Neural cell (in vitro differentiated cells): ENCODE data around the gene RAP1A. TPM values are rescaled to one million over a fixed set of nuclear protein-coding genes. Genes with fewer than 3 reads are reported as not detected.

Source experiments
- H2AFZ ChIP-seq: fragments of 200-600, 300-800 bp; sonication (generic), shearing (Covaris generic); 2 replicates; pipeline ENCODE4 v1.6.0; 2014; ENCODE audit warnings: low read depth, mild to moderate bottlenecking, antibody characterized with exemption, low read length, moderate library complexity
- H3F3A ChIP-seq: fragments of 200-600 bp; shearing (Covaris generic); 2 replicates; pipeline ENCODE4 v1.6.1; 2016; ENCODE audit warnings: mild to moderate bottlenecking, moderate library complexity, mixed read lengths, antibody characterized with exemption, low read length; ENCODE audit not compliant: insufficient read depth, poor library complexity, severe bottlenecking
- H3K27ac ChIP-seq: fragments of 200-600, 300-800 bp; sonication (generic), shearing (Covaris generic); 2 replicates; pipeline ENCODE4 v1.5.1; 2014; ENCODE audit warnings: mild to moderate bottlenecking, low read length, moderate library complexity
- H3K27me3 ChIP-seq: fragments of 300-800, 200-600 bp; sonication (generic), shearing (Covaris generic); 2 replicates; pipeline ENCODE4 v1.6.0; 2014; ENCODE audit warnings: mild to moderate bottlenecking, low read depth, low read length, moderate library complexity; ENCODE audit not compliant: insufficient read depth
- H3K36me3 ChIP-seq: fragments of 300-800, 200-600 bp; sonication (generic), shearing (Covaris generic); 2 replicates; pipeline ENCODE4 v1.5.1; 2014; ENCODE audit warnings: mild to moderate bottlenecking, antibody characterized with exemption, low read length, moderate library complexity; ENCODE audit not compliant: insufficient read depth
- H3K4me2 ChIP-seq: fragments of 300-800, 200-600 bp; sonication (generic), shearing (Covaris generic); 2 replicates; pipeline ENCODE4 v1.6.0; 2014; ENCODE audit warnings: mild to moderate bottlenecking, low read length
- H3K4me3 ChIP-seq: fragments of 300-800, 200-600 bp; sonication (generic), shearing (Covaris generic); 2 replicates; pipeline ENCODE4 v1.5.1; 2014; ENCODE audit warnings: mild to moderate bottlenecking, low read length, moderate library complexity
- H3K79me2 ChIP-seq: fragments of 200-600 bp; shearing (Covaris generic); replicated peaks from 2 replicates; pipeline ENCODE4 v1.6.0; 2014; ENCODE audit warnings: mild to moderate bottlenecking, low read length, moderate library complexity; ENCODE audit not compliant: insufficient read depth
- H3K9ac ChIP-seq: fragments of 300-800, 200-600 bp; sonication (generic), shearing (Covaris generic); 2 replicates; pipeline ENCODE4 v1.6.1; 2016; ENCODE audit warnings: mild to moderate bottlenecking, low read length, mixed read lengths
- H3K9me2 ChIP-seq: fragments of 200-600 bp; shearing (Covaris generic); 2 replicates; pipeline ENCODE4 v1.6.1; 2016; ENCODE audit warnings: mild to moderate bottlenecking, low read length, mixed read lengths; ENCODE audit not compliant: insufficient read depth
- H3K9me3 ChIP-seq: fragments of 200-600, 300-800 bp; sonication (generic), shearing (Covaris generic); 2 replicates; pipeline ENCODE4 v1.6.1; 2016; ENCODE audit warnings: mild to moderate bottlenecking, mixed run types, low read length, moderate library complexity, mixed read lengths
- H4K20me1 ChIP-seq: fragments of 200-600 bp; shearing (Covaris generic); 2 replicates; pipeline ENCODE4 v1.6.1; 2016; ENCODE audit warnings: mild to moderate bottlenecking, mixed run types; ENCODE audit not compliant: insufficient read depth
- EP300 ChIP-seq: fragments of 450-650 bp; conservative IDR thresholded peaks from 2 replicates; pipeline ENCODE4 v1.6.1; 2014; ENCODE audit warnings: antibody characterized with exemption, mild to moderate bottlenecking, moderate library complexity; ENCODE audit not compliant: poor library complexity, severe bottlenecking
- EZH2 ChIP-seq: fragments of 200-600, 300-800 bp; shearing (Covaris generic), sonication (generic); IDR thresholded peaks from 2 replicates; pipeline ENCODE4 v1.6.1; 2014; ENCODE audit warnings: antibody characterized with exemption, low read length, borderline replicate concordance, mild to moderate bottlenecking; ENCODE audit not compliant: insufficient read depth, poor library complexity, severe bottlenecking
- MXI1 ChIP-seq: fragments of 450-650 bp; conservative IDR thresholded peaks from 2 replicates; pipeline ENCODE4 v1.6.1; 2014; ENCODE audit warnings: antibody characterized with exemption, mild to moderate bottlenecking; ENCODE audit not compliant: poor library complexity, severe bottlenecking
- POLR2AphosphoS5 ChIP-seq: IDR thresholded peaks from 2 replicates; pipeline ENCODE4 v1.6.1; 2012
- RAD21 ChIP-seq: fragments of 450-650 bp; conservative IDR thresholded peaks from 2 replicates; pipeline ENCODE4 v1.6.1; 2014; ENCODE audit warnings: antibody characterized with exemption, mild to moderate bottlenecking, moderate library complexity
- REST ChIP-seq: IDR thresholded peaks from 2 replicates; pipeline ENCODE4 v1.6.1; 2012; ENCODE audit warnings: borderline replicate concordance
- SMC3 ChIP-seq: fragments of 450-650 bp; conservative IDR thresholded peaks from 2 replicates; pipeline ENCODE4 v1.6.1; 2014; ENCODE audit warnings: antibody characterized with exemption, mild to moderate bottlenecking, moderate library complexity; ENCODE audit not compliant: poor library complexity
- TAF1 ChIP-seq: IDR thresholded peaks from 2 replicates; pipeline ENCODE4 v1.6.1; 2012; ENCODE audit warnings: low read depth
- polyA plus RNA-seq: library from polyadenylated mRNA; depleted of rRNA; stranded (reverse); fragments of >200 nt; gene quantifications from 2 replicates; pipeline ENCODE4 v1.2.3, GENCODE V29; 2014
- TF ChIP-seq, protein P1 (sequence below): fragments of 450-650 bp; IDR thresholded peaks from 2 replicates; pipeline ENCODE4 v1.5.1; 2014; ENCODE audit warnings: antibody characterized with exemption, mild to moderate bottlenecking, moderate library complexity; ENCODE audit not compliant: poor library complexity, severe bottlenecking

Gene RAP1A
- polyA plus RNA-seq, 1 donor from 2014 or later, result 28.7 TPM

DNA sequence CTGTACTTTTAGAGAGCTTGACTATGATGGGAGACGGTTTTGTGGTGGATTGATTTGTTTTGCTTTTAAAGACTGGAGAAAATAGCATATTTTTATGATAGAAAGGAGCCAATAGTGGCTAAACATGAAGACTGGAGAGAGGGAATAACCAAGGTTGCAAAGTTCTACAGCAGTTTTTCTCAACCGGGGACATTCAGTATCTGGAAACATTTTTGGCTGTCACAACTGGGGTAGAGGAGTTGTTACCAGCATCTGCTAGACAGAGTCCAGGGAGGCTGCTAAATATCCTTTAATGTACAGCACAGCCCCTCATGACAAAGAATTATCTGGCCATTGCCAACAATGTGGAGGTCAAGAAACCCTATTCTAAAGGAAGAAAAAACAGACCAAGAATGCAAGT is 38.4 kb upstream of the RAP1A start:
- Histone ChIP-seq H3K9me2 (no peaks in the 10 kb centered on the region), H3K27ac (no peak overlapping the region), H3K27me3 (no peaks in the 10 kb centered on the region), H3F3A (no peaks in the 10 kb centered on the region), H3K9me3 (no peaks in the 10 kb centered on the region), H3K4me3 (no peak overlapping the region), H2AFZ (no peak overlapping the region), H3K4me2 (no peak overlapping the region), H3K36me3 (no peaks in the 10 kb centered on the region), H3K79me2 (no peaks in the 10 kb centered on the region), H4K20me1 (no peaks in the 10 kb centered on the region), H3K9ac (no peak overlapping the region)
- no peak for TF ChIP-seq EP300
- no peak for TF ChIP-seq EZH2
- TF ChIP-seq POLR2AphosphoS5, result no peak
- no peak for TF ChIP-seq MXI1
- TF ChIP-seq SMC3, result no peak
- TF ChIP-seq RAD21, result no peak
- TF ChIP-seq, protein P1, sequence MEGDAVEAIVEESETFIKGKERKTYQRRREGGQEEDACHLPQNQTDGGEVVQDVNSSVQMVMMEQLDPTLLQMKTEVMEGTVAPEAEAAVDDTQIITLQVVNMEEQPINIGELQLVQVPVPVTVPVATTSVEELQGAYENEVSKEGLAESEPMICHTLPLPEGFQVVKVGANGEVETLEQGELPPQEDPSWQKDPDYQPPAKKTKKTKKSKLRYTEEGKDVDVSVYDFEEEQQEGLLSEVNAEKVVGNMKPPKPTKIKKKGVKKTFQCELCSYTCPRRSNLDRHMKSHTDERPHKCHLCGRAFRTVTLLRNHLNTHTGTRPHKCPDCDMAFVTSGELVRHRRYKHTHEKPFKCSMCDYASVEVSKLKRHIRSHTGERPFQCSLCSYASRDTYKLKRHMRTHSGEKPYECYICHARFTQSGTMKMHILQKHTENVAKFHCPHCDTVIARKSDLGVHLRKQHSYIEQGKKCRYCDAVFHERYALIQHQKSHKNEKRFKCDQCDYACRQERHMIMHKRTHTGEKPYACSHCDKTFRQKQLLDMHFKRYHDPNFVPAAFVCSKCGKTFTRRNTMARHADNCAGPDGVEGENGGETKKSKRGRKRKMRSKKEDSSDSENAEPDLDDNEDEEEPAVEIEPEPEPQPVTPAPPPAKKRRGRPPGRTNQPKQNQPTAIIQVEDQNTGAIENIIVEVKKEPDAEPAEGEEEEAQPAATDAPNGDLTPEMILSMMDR, result no peak
- TF ChIP-seq TAF1, result no peak
- TF ChIP-seq REST, result no peak

DNA sequence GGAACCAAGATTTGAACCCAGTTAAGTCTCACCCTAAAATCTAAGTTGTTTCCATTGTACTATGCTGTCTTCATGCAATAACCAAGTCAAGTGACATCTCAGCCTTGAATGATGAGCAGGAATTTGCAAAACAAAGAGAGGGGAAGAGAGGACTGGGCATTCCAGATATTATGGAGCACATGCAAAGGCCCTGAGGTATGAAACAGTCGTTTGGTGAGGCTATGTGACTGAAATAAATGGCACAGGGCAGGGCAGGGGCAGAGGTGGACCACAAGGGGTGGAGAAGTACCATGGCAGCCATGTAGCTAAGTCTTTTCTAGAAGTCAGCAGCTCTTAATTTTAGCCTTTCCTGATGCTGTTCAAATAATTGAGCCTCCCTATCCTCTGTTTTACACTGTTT is 37.6 kb upstream of the RAP1A start:
- no peaks in the 10 kb centered on the region for H3K36me3 ChIP-seq
- no peaks in the 10 kb centered on the region for H3F3A ChIP-seq
- no peaks in the 10 kb centered on the region for H3K79me2 ChIP-seq
- no peak overlapping the region for H3K4me2 ChIP-seq
- no peaks in the 10 kb centered on the region for H3K27me3 ChIP-seq
- no peak overlapping the region for H3K4me3 ChIP-seq
- H4K20me1 ChIP-seq, result no peaks in the 10 kb centered on the region
- no peaks in the 10 kb centered on the region for H3K9me2 ChIP-seq
- TF ChIP-seq TAF1 (no peak), SMC3 (no peak), MXI1 (no peak), EP300 (no peak), EZH2 (no peak), REST (no peak), POLR2AphosphoS5 (no peak), RAD21 (no peak)
- TF ChIP-seq, protein P1, result no peak
- H3K27ac ChIP-seq, result no peak overlapping the region
- H3K9me3 ChIP-seq, result no peaks in the 10 kb centered on the region
- H2AFZ ChIP-seq, result no peak overlapping the region
- H3K9ac ChIP-seq, result no peak overlapping the region
